ENCODE results near the gene SETD7. TPM values are rescaled to one million over a fixed set of nuclear protein-coding genes. Genes with fewer than 3 reads are reported as not detected.

Gene SETD7
- total RNA-seq, 1 experiment from 2014 or later: 41.6 TPM

DNA sequence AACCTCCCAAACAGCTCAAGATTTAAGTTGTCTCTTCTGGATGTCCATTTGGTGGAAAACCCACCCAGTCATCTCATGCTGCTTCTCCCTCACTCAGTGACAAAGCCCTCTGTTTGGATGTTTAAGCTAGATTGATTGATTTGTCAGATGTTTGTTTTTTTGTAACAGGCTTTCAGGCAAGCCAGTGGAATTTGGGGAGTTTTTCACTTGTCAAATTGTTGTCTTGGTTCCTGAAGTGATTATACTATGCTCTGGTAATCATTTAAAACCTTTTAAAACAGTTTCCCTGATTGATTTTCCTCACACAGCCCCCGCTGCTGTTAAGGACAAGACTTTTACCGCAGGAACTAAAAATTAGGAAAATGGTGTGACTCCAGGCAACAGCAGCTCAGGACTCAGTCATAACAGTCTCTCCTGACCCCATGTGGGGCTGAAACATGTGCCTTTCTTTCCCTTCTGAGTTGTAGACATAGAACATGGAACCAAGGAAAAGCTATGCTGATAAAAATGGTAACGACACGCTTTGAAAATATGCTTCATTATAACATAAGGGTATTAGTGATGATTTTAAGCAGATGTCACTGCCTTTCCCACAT is 40.8 kb upstream of the SETD7 start (continued):
- no peak for TF ChIP-seq ZBTB33 (IDR thresholded peaks at IDR 0.05; ENCODE audit: extremely low read depth, insufficient replicate concordance, low read length)
- no peak for TF ChIP-seq CBX3 (IDR thresholded peaks at IDR 0.05; ENCODE audit: low read depth)
- TF ChIP-seq, protein P1, sequence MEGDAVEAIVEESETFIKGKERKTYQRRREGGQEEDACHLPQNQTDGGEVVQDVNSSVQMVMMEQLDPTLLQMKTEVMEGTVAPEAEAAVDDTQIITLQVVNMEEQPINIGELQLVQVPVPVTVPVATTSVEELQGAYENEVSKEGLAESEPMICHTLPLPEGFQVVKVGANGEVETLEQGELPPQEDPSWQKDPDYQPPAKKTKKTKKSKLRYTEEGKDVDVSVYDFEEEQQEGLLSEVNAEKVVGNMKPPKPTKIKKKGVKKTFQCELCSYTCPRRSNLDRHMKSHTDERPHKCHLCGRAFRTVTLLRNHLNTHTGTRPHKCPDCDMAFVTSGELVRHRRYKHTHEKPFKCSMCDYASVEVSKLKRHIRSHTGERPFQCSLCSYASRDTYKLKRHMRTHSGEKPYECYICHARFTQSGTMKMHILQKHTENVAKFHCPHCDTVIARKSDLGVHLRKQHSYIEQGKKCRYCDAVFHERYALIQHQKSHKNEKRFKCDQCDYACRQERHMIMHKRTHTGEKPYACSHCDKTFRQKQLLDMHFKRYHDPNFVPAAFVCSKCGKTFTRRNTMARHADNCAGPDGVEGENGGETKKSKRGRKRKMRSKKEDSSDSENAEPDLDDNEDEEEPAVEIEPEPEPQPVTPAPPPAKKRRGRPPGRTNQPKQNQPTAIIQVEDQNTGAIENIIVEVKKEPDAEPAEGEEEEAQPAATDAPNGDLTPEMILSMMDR (IDR thresholded peaks at IDR 0.05 in 2 of 3, conservative IDR thresholded peaks at IDR 0.05 in 1 of 3; ENCODE audit: borderline replicate concordance in 1 of 3, insufficient read depth in 1 of 3, low read depth in 2 of 3, low read length in 2 of 3): no peak
- TF ChIP-seq POLR2AphosphoS5 (IDR thresholded peaks at IDR 0.05; ENCODE audit: low read depth, low read length): no peak
- TF ChIP-seq ATF3 (IDR thresholded peaks at IDR 0.05): no peak
- no peak for TF ChIP-seq EGR1 (IDR thresholded peaks at IDR 0.05; ENCODE audit: low read depth)
- TF ChIP-seq JUND (IDR thresholded peaks at IDR 0.05): no peak
- TF ChIP-seq ZNF274 (IDR thresholded peaks at IDR 0.05; ENCODE audit: low read depth, low read length): no peak

DNA sequence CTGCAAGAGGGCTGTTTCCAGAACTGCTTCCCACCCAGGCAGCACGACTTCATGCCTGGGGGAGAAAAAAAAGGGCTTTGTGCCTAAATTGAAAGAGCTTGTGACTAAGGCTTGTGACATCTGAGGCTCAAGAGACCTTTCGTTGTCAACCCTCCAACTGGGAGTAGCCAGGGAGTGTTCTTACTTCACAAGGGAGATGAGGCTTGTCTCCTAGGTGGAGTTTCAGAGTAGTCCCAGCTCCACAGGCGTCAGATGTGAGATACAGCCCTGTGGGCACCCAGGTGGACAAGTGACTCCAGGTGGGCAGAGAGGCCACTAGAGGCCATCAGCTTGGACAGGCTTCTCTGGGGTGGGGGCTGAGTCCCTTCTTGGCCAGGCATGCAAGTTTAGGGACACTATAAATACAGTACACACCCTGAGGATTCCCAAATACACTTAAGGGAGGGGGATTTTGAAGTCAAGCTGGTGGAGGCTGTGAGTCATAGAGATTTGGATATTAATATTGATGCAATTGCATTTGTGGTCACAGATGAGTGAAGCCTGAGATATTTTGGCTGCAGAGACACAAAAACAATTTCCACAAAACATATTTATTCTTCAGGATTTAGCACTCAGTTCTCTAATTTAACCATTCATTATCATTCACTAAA is 40.1 kb upstream of the SETD7 start:
- Histone ChIP-seq H3K27ac (ENCODE audit: low read depth, low read length) (no peak overlapping the region), H4K20me1 (ENCODE audit: insufficient read depth) (no peaks in the 10 kb centered on the region), H2AFZ (ENCODE audit: low read depth, low read length, poor library complexity, severe bottlenecking) (no peak overlapping the region), H3K4me3 (replicated peaks in 1 of 2; ENCODE audit: low read depth in 1 of 2, low read length in 2 of 2) (no peak overlapping the region), H3K36me3 (ENCODE audit: control insufficient read depth in 1 of 2, insufficient read depth in 2 of 2, low read length in 2 of 2) (no peaks in the 10 kb centered on the region), H3K9me2 (ENCODE audit: insufficient read depth) (no peaks in the 10 kb centered on the region), H3K4me2 (ENCODE audit: low read length) (no peak overlapping the region), H3K27me3 (ENCODE audit: insufficient read depth, low read length) (peaks cover 3% of the 10 kb centered on the region; the same call in 1 of the 2 replicates), H3K9ac (ENCODE audit: low read length) (no peak overlapping the region), H3K9me3 (ENCODE audit: control insufficient read depth in 1 of 2, insufficient read depth in 1 of 2, low read depth in 1 of 2, low read length in 2 of 2) (no peaks in the 10 kb centered on the region), H3K79me2 (ENCODE audit: insufficient read depth, low read length) (no peaks in the 10 kb centered on the region), H3K4me1 (ENCODE audit: control insufficient read depth in 1 of 2, insufficient read depth in 2 of 2, low read length in 2 of 2) (peaks cover 0 to 10% of the 10 kb centered on the region in 2 experiments; a peak in 1 of 4 replicates)
- ChIA-PET RAD21 (ENCODE audit: low non-redundant PET in 1 of 2, low total read pairs in 2 of 2, uncharacterized antibody in 2 of 2, unreplicated experiment in 2 of 2) (no interaction called here), CTCF (no interaction called here), POLR2A (no interaction called here)
- ATAC-seq (peak; percentile 25; the same call in 1 of the 2 replicates), DNase-seq (ENCODE audit: low read depth, low spot score) (no peak)
- intact Hi-C loops (cut with micrococcal nuclease): no loop called here
- no TSS peak for BruUV-seq (replicated peaks)
- TF ChIP-seq CBX3 (IDR thresholded peaks at IDR 0.05; ENCODE audit: low read depth): no peak
- no peak for TF ChIP-seq ELF1 (IDR thresholded peaks at IDR 0.05; ENCODE audit: borderline replicate concordance, low read depth)
- TF ChIP-seq EGR1 (IDR thresholded peaks at IDR 0.05; ENCODE audit: low read depth): no peak
- TF ChIP-seq FOSL1 (IDR thresholded peaks at IDR 0.05; ENCODE audit: low read depth): no peak
- TF ChIP-seq JUND (IDR thresholded peaks at IDR 0.05): no peak
- TF ChIP-seq YY1 (IDR thresholded peaks at IDR 0.05; ENCODE audit: extremely low read depth, insufficient replicate concordance, low read depth, low read length): no peak
- TF ChIP-seq EZH2phosphoT487 (IDR thresholded peaks at IDR 0.05; ENCODE audit: borderline replicate concordance): no peak
- TF ChIP-seq REST (IDR thresholded peaks at IDR 0.05; ENCODE audit: low read depth): no peak

Measured in HCT116 (cell line).